ENCODE data around the gene RFX8.

GRCh38 chr2:101408925-101409324 lies 66.0 kb downstream of the RFX8 start:
- no peak for TF ChIP-seq POLR2AphosphoS5 (IDR thresholded peaks at IDR 0.05)
- TF ChIP-seq CTCF (IDR thresholded peaks at IDR 0.05) = no peak
- TF ChIP-seq EP300 (IDR thresholded peaks at IDR 0.05) = no peak

Data from sigmoid colon (tissue), 4 donors.